Osteoblast (primary cell): ENCODE data around the gene RASSF10. TPM values are rescaled to one million over a fixed set of nuclear protein-coding genes. Genes with fewer than 3 reads are reported as not detected.
A peak's percentile ranks its signal among the peaks of the same experiment; 100 is the strongest.

Experiments
- DNase-seq: peaks from one replicate; pipeline ENCODE4 v3.0.0; 2011; ENCODE audit warnings: low spot score, mixed read lengths; ENCODE audit not compliant: insufficient read length; ENCODE audit errors: missing footprints
- H2AFZ ChIP-seq: 2 replicates; pipeline ENCODE4 v1.6.0; 2011; ENCODE audit warnings: mild to moderate bottlenecking, low read length
- H3K27ac ChIP-seq: 2 replicates; pipeline ENCODE4 v1.5.1; 2011; ENCODE audit warnings: mild to moderate bottlenecking, low read depth, low read length, moderate library complexity
- H3K27me3 ChIP-seq: 2 replicates; pipeline ENCODE4 v1.6.0; 2012; ENCODE audit warnings: mild to moderate bottlenecking, control low read depth, inconsistent platforms, low read length, moderate library complexity; ENCODE audit not compliant: insufficient read depth
- H3K36me3 ChIP-seq: 2 replicates; pipeline ENCODE4 v1.5.1; 2011; ENCODE audit warnings: mild to moderate bottlenecking, low read length, control low read depth, moderate library complexity; ENCODE audit not compliant: insufficient read depth
- H3K4me1 ChIP-seq: 2 replicates; pipeline ENCODE4 v1.5.1; 2011; ENCODE audit warnings: mild to moderate bottlenecking, low read length, control low read depth, moderate library complexity; ENCODE audit not compliant: insufficient read depth
- H3K4me2 ChIP-seq: 2 replicates; pipeline ENCODE4 v1.6.0; 2011; ENCODE audit warnings: mild to moderate bottlenecking, low read length; ENCODE audit not compliant: insufficient read depth
- H3K4me3 ChIP-seq: fragments of 200-600 bp; sonication (generic); 3 replicates; pipeline ENCODE4 v1.5.1; 2012; ENCODE audit warnings: mild to moderate bottlenecking, low read length, inconsistent platforms; ENCODE audit not compliant: insufficient read depth
- H3K79me2 ChIP-seq: 2 replicates; pipeline ENCODE4 v1.6.0; 2012; ENCODE audit warnings: mild to moderate bottlenecking, low read length, control low read depth, inconsistent platforms; ENCODE audit not compliant: insufficient read depth
- H3K9me3 ChIP-seq: 2 replicates; pipeline ENCODE4 v1.5.1; 2011; ENCODE audit warnings: low read depth, low read length, control low read depth
- H4K20me1 ChIP-seq: 2 replicates; pipeline ENCODE4 v1.6.0; 2012; ENCODE audit warnings: mild to moderate bottlenecking, low read length, control low read depth; ENCODE audit not compliant: insufficient read depth
- CTCF ChIP-seq: IDR thresholded peaks from 2 replicates; pipeline ENCODE4 v1.5.1; 2011; ENCODE audit warnings: mild to moderate bottlenecking, low read depth, low read length, moderate library complexity; ENCODE audit errors: extremely low read depth
- total RNA-seq: library from RNA; depleted of rRNA; stranded (reverse); fragments of >200 nt; gene quantifications from 2 replicates; pipeline ENCODE4 v1.2.3, GENCODE V29; 2012

The RASSF10 gene
- total RNA-seq, 1 donor: 0.72 TPM

- Histone ChIP-seq H3K4me3 (peak overlapping the region; percentile 47), H3K9me3 (no peaks in the 10 kb centered on the region), H3K27ac (no peak overlapping the region), H2AFZ (no peak overlapping the region), H4K20me1 (no peaks in the 10 kb centered on the region), H3K4me2 (peak overlapping the region; percentile 51), H3K27me3 (peaks cover 97% of the 10 kb centered on the region), H3K79me2 (no peaks in the 10 kb centered on the region), H3K36me3 (no peaks in the 10 kb centered on the region), H3K4me1 (no peaks in the 10 kb centered on the region)
- no peak for TF ChIP-seq CTCF
- peak; percentile 64 for DNase-seq
Measured at GRCh38 chr11:13009476-13009920, 382 bp downstream of the RASSF10 start.

- H3K36me3 ChIP-seq: no peaks in the 10 kb centered on the region
- TF ChIP-seq CTCF: no peak
- H3K4me2 ChIP-seq: peak overlapping the region; percentile 51
- peaks cover 99% of the 10 kb centered on the region for H3K27me3 ChIP-seq
- no peaks in the 10 kb centered on the region for H3K9me3 ChIP-seq
- no peaks in the 10 kb centered on the region for H4K20me1 ChIP-seq
- no peaks in the 10 kb centered on the region for H3K4me1 ChIP-seq
- DNase-seq: peak; percentile 86
- H3K79me2 ChIP-seq: no peaks in the 10 kb centered on the region
- no peak overlapping the region for H3K27ac ChIP-seq
- no peak overlapping the region for H2AFZ ChIP-seq
- no peak overlapping the region for H3K4me3 ChIP-seq
Measured at GRCh38 chr11:13009921-13010748, 1.0 kb downstream of the RASSF10 start.

- no peak overlapping the region for H3K4me2 ChIP-seq
- H3K9me3 ChIP-seq: no peaks in the 10 kb centered on the region
- H2AFZ ChIP-seq: no peak overlapping the region
- H3K79me2 ChIP-seq: no peaks in the 10 kb centered on the region
- H3K4me1 ChIP-seq: no peaks in the 10 kb centered on the region
- no peak overlapping the region for H3K4me3 ChIP-seq
- no peak for DNase-seq
- TF ChIP-seq CTCF: no peak
- H3K27me3 ChIP-seq: peaks cover 99% of the 10 kb centered on the region
- H3K27ac ChIP-seq: no peak overlapping the region
- no peaks in the 10 kb centered on the region for H3K36me3 ChIP-seq
- no peaks in the 10 kb centered on the region for H4K20me1 ChIP-seq
Measured at GRCh38 chr11:13010749-13011465, 1.8 kb downstream of the RASSF10 start.

- Histone ChIP-seq H3K79me2 (no peaks in the 10 kb centered on the region), H3K4me3 (no peak overlapping the region), H3K27me3 (peaks cover 99% of the 10 kb centered on the region), H3K4me2 (no peak overlapping the region), H3K4me1 (no peaks in the 10 kb centered on the region), H2AFZ (no peak overlapping the region), H3K36me3 (no peaks in the 10 kb centered on the region), H3K9me3 (no peaks in the 10 kb centered on the region), H4K20me1 (no peaks in the 10 kb centered on the region), H3K27ac (no peak overlapping the region)
- no peak for TF ChIP-seq CTCF
- DNase-seq: no peak
Measured at GRCh38 chr11:13011466-13012055, 2.4 kb downstream of the RASSF10 start.
